Omental fat pad (tissue), 4 donors: ENCODE results near the gene MKI67. TPM values are rescaled to one million over a fixed set of nuclear protein-coding genes. Genes with fewer than 3 reads are reported as not detected.

Experiments
- ATAC-seq: fragments of 150-250 bp; one replicate; pipeline ENCODE4 v1.9.1; 2016; ENCODE audit warnings: mild to moderate bottlenecking, moderate library complexity; ENCODE audit not compliant: low FRiP score
- DNase-seq: peaks from one replicate; pipeline ENCODE4 v3.0.0-alpha.2; 2019; ENCODE audit warnings: low spot score
- total RNA-seq, 4 donors: library from RNA; depleted of rRNA; stranded (reverse); fragments of >200 nt; gene quantifications; one replicate each; pipeline ENCODE4 v1.1.0, GENCODE V29; 2016
- TF ChIP-seq, protein P1 (sequence below), 3 donors: fragments of 450-650 bp; IDR thresholded peaks; one replicate each; pipeline ENCODE4 v1.5.1; 2016 to 2017; ENCODE audit warnings: antibody characterized with exemption in 3 of 3, mild to moderate bottlenecking in 3 of 3, moderate library complexity in 2 of 3

Gene MKI67, protein sequence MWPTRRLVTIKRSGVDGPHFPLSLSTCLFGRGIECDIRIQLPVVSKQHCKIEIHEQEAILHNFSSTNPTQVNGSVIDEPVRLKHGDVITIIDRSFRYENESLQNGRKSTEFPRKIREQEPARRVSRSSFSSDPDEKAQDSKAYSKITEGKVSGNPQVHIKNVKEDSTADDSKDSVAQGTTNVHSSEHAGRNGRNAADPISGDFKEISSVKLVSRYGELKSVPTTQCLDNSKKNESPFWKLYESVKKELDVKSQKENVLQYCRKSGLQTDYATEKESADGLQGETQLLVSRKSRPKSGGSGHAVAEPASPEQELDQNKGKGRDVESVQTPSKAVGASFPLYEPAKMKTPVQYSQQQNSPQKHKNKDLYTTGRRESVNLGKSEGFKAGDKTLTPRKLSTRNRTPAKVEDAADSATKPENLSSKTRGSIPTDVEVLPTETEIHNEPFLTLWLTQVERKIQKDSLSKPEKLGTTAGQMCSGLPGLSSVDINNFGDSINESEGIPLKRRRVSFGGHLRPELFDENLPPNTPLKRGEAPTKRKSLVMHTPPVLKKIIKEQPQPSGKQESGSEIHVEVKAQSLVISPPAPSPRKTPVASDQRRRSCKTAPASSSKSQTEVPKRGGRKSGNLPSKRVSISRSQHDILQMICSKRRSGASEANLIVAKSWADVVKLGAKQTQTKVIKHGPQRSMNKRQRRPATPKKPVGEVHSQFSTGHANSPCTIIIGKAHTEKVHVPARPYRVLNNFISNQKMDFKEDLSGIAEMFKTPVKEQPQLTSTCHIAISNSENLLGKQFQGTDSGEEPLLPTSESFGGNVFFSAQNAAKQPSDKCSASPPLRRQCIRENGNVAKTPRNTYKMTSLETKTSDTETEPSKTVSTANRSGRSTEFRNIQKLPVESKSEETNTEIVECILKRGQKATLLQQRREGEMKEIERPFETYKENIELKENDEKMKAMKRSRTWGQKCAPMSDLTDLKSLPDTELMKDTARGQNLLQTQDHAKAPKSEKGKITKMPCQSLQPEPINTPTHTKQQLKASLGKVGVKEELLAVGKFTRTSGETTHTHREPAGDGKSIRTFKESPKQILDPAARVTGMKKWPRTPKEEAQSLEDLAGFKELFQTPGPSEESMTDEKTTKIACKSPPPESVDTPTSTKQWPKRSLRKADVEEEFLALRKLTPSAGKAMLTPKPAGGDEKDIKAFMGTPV (N-terminal part only)
- total RNA-seq, result 1 to 10 TPM in 3 of 4 donors, under 1 TPM in 1; 0.63 to 9.6 (median 1.6) TPM

DNA sequence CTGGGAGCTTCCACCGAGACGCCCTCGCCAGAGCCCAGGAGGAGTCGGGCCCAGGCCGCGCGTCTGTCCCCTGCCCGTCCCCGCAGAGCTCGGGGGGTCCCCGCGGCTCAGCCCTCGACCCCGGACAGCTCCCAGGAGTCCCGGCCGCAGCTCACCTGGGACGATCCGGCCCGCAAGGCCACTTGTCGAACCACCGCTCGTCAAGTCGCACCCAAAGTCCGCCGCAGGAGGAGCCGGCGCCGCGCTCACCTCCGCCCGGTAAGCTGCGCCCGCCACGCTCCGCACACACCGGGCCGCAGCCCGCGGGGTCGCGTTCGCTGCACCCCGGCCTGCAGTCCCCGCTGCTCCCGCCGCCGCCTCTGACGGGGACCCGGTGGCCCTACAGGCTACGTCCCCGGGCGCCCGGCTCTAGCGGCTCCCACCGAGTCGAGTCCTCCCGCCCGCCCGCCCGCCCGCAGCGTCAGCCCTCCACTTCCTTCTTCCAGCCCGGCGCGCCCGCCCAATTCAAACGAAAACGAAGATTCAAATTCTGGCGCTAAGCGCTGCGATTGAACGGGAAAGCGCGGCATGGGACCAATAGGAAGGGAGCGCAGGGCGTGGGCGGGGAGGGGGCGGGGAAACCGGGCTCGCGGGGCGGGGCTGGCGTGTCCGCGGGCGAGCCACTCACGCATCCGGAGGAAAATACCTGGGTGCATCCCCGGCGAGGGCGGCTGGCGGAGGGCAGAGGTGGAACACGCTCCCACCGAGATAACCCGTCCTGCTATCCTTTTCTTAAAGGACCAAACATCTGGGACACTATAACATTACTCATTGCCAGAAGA is at the start of gene MKI67:
MKI67 (minus strand) TSS at position 480 of the 821 bp plus-strand sequence. CDS start 756 bp downstream, outside the sequence.
- DNase-seq (peak; percentile 48), ATAC-seq (peak; percentile 93)
- TF ChIP-seq, protein P1, sequence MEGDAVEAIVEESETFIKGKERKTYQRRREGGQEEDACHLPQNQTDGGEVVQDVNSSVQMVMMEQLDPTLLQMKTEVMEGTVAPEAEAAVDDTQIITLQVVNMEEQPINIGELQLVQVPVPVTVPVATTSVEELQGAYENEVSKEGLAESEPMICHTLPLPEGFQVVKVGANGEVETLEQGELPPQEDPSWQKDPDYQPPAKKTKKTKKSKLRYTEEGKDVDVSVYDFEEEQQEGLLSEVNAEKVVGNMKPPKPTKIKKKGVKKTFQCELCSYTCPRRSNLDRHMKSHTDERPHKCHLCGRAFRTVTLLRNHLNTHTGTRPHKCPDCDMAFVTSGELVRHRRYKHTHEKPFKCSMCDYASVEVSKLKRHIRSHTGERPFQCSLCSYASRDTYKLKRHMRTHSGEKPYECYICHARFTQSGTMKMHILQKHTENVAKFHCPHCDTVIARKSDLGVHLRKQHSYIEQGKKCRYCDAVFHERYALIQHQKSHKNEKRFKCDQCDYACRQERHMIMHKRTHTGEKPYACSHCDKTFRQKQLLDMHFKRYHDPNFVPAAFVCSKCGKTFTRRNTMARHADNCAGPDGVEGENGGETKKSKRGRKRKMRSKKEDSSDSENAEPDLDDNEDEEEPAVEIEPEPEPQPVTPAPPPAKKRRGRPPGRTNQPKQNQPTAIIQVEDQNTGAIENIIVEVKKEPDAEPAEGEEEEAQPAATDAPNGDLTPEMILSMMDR (IDR thresholded peaks at IDR 0.05), result no peak

DNA sequence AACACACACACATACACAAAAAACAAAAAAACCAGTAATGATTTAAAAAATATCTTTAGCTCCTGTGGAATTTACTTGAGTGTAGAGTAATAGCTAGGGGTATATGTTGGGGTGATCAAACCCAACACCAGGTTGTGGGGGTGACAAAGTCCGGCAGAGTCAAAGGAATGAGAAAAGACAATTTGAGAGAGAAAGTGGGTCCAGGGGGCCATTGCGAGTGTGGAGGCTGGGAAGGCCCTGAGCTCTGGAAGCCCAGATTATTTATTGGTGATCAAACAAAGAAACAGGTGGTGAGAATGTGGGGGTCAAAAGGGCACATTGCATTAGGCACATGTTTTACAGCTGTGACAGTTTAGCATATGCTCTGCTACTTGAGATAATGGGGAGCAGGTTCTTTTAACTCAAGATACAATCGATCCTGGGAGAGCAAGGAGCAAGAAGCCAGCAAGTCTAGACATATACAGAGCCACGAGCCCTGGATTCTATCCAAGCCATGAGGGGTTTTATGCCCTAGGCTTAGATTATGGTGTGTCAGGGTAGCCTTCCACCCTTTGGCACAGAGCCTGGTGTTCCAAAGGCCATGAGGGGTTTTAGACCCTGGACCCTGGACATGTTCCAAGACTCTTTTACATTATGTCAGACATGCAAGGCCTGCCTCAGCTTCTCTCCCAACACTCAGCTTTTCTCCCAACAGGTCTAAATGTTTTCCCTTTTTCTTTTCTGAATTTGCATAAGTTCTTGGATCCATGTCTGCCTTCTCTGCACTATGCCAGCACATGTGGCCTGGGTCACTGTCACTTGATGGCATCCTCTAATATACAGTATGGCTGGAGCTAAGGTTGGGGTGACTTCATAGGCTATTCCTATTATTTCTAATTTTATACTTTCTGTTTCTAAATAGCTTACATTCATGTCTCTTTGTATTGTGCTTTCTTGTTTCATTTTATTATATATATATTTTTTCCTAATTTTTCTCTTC is 48.6 kb upstream of the MKI67 start:
- DNase-seq, result no peak
- TF ChIP-seq, protein P1 (IDR thresholded peaks at IDR 0.05), result no peak

DNA sequence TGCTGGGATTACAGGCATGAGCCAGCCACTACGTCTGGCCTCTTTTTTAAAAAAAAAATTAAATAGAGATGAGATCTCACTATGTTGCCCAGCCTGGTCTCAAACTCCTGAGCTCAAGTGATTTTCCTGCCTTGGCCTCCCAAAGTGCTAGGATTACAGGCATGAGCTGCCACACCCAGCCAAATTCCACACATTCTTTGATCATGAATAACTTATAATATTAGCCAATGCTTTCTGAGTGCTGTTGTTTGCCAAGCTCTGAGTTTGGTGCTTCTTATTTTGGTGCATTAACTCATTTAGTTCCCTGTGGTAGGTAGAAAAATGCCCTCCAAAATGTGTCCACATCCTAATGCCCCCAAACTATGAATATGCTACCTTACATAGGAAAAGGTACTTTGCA is 47.2 kb upstream of the MKI67 start:
- TF ChIP-seq, protein P1 (IDR thresholded peaks at IDR 0.05), result no peak
- DNase-seq (no peak), ATAC-seq (no peak)

More for the DNA sequence above, 48.6 kb upstream of the MKI67 start:
- no peak for ATAC-seq

DNA sequence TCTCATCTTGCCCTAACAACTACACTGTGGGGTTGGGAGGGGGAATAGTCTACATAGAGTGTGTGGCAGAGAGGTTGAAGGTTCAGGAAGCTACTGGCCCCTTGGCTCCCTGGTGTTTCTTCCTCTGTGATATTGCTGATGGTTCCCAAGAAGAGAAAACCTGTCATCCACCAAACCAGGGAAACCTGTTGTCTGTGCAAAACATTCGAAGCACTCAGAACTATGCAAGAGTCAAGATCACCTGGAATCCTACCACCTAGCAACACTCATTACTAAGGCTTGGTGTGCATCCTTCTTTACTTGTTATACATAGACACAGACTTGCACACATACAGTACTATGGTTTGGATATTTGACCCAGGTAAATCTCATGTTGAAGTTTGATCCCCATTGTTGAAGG is 46.5 kb upstream of the MKI67 start:
- TF ChIP-seq, protein P1 (IDR thresholded peaks at IDR 0.05), result no peak
- DNase-seq (no peak), ATAC-seq (no peak)

DNA sequence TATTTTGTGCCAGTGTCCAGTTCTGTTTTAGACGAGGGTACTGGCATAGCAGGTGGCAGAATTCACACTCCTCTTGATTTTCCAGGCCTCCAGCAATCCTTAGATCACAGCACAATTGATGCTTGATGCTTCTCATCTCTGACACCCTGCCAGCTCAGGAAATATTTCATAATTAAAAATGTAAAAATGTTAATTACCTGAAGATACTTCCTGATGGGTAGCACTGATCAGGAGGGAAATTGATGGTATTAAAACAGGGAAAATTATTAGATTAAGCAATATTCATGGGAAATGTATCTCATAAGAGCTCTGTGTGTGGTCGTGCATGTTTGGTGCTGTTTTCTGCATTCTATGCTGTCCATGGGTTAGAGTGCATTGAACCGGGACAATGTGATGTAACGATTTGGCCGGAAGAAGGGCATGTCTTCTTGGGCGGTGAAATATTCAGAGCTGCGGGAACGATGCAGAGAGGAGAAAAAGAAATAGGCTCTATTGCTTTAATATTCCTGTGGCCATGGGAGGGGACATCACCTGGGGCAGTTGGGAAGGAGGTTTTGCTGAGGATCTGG is 43.7 kb upstream of the MKI67 start:
- TF ChIP-seq, protein P1 (IDR thresholded peaks at IDR 0.05), result no peak
- ATAC-seq (no peak), DNase-seq (no peak)
